ENCODE measurements around the gene DLGAP4. TPM values are rescaled to one million over a fixed set of nuclear protein-coding genes. Genes with fewer than 3 reads are reported as not detected.
A peak's percentile ranks its signal among the peaks of the same experiment; 100 is the strongest.

DLGAP4 gene
- total and polyA plus RNA-seq, 9 of the 15 experiments (the other 6 are each of a cell fraction or from before 2014, with no cell fraction given) = 0.31 to 34.1 (median 4.5) TPM

DNA sequence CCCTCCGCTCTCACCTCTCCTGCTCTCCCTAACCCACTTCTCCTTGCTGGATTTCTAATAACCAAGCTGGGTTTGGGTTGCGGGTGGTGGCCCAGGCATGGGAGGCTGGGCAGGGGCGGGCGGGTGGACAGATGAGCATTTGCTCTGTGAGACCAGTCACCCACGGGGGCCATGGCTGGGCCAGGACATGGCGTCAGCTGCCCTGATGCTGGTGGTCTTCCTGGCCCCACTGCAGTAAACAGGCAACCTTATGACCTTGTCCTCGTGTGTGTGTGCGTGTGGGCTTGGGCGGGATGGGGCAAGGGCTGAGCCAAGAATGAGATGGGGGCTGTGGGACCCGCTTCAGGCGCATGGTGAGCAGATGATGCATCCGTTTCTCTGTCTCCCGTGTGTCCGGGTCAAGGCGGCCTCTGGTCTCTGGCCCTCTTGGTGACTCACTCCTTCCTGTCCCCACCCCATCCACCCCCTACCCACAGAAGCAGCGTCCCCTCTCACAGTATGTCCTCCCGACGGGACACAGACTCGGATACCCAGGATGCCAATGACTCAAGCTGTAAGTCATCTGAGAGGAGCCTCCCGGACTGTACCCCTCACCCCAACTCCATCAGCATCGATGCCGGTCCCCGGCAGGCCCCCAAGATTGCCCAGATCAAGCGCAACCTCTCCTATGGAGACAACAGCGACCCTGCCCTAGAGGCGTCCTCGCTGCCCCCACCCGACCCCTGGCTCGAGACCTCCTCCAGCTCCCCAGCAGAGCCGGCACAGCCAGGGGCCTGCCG, 193.8 kb downstream of the DLGAP4 start:
- no peak overlapping the region for H2AFZ ChIP-seq (ENCODE audit: low read depth, low read length)
- no peaks in the 10 kb centered on the region for H3K27me3 ChIP-seq (ENCODE audit: control insufficient read depth in 2 of 2, insufficient read depth in 2 of 2, low read length in 2 of 2)
- TSS peak; percentile 32 for BruUV-seq (replicated peaks)
- WGBS (ENCODE audit: insufficient coverage, low coverage, missing lambda C conversion rate) = 85% methylated on average over 19 of the region's 31 CpGs
- H3K4me1 ChIP-seq (replicated peaks in 1 of 2; ENCODE audit: control insufficient read depth in 2 of 2, insufficient read depth in 2 of 2, low read length in 2 of 2) = peaks cover 0 to 13% of the 10 kb centered on the region in 2 experiments; a peak in 2 of 5 replicates
- no peaks in the 10 kb centered on the region for H3K9me3 ChIP-seq (replicated peaks; ENCODE audit: control insufficient read depth, insufficient read depth, low read depth, low read length)
- ATAC-seq = no peak
- intact Hi-C loops (cut with micrococcal nuclease) = no loop called here
- H3K79me2 ChIP-seq (ENCODE audit: control insufficient read depth, insufficient read depth, low read length) = no peaks in the 10 kb centered on the region; the same call in 2 of the 3 replicates
- FAIRE-seq = no peak
- DNase-seq (ENCODE audit: extremely low read depth in 1 of 4, low spot score in 3 of 4) = no peak
- H3K9ac ChIP-seq (ENCODE audit: insufficient read depth in 1 of 2, low read depth in 2 of 2, low read length in 2 of 2) = no peak overlapping the region
- H3K4me3 ChIP-seq = no peak overlapping the region
- no peak overlapping the region for H3K4me2 ChIP-seq (ENCODE audit: insufficient read depth, low read length)
- H4K20me1 ChIP-seq (replicated peaks; ENCODE audit: control insufficient read depth, insufficient read depth, low read length) = peaks cover 4% of the 10 kb centered on the region; the same call in 1 of the 2 replicates
- in situ Hi-C loops (cut with MboI) = no loop called here
- peaks cover 3% of the 10 kb centered on the region for H3K9me1 ChIP-seq (ENCODE audit: control insufficient read depth, insufficient read depth, low read length)
- no peak overlapping the region for H3K27ac ChIP-seq (ENCODE audit: extremely low read depth, low read depth, low read length)
- CTCF ChIA-PET (ENCODE audit: low intra/inter-chr PET ratio) = no interaction called here
- H3K36me3 ChIP-seq (ENCODE audit: control insufficient read depth, insufficient read depth, low read length) = peaks cover 45% of the 10 kb centered on the region; the same call in 2 of the 3 replicates
- POLR2A ChIA-PET = interaction anchor here (0.6 to 1.2 kb wide), 6 partner anchors 11 to 1640 kb away, joined by 3 read pairs; no protein-coding TSS in a partner anchor
- TF ChIP-seq ZNF583 (CRISPR knock-in tag; IDR thresholded peaks at IDR 0.05) (no peak), ETS1 (conservative IDR thresholded peaks at IDR 0.05; ENCODE audit: control insufficient read depth, low read depth, low read length) (no peak), CREB5 (CRISPR knock-in tag; IDR thresholded peaks at IDR 0.05) (no peak), MCM2 (IDR thresholded peaks at IDR 0.05; ENCODE audit: low read depth) (no peak), HNRNPL (IDR thresholded peaks at IDR 0.05; ENCODE audit: low read depth, low read length) (no peak), HDAC1 (IDR thresholded peaks at IDR 0.05) (no peak), RHOXF2B (CRISPR knock-in tag; conservative IDR thresholded peaks at IDR 0.05) (no peak), NCOA1 (IDR thresholded peaks at IDR 0.05; ENCODE audit: low read depth) (no peak), LCOR (CRISPR knock-in tag; IDR thresholded peaks at IDR 0.05) (no peak)

All from K562 (cell line).